DMS79 treated with DMSO at 0.1 percent for 48 hours (cell line): ENCODE measurements around the gene CEBPB.
"Not testable (repeated sequence)": the region's sequence is repeated elsewhere in the genome, so short reads cannot be mapped to it uniquely, and the experiment has no call there.

Source experiments
- DNase-seq: peaks from one replicate; lab custom pipeline; 2025; lab: John Stamatoyannopoulos, UW

The CEBPB gene

GRCh38 chr20:50169329-50169823 is 21.3 kb upstream of the CEBPB start:
- DNase-seq, result peak; percentile 46

GRCh38 chr20:50170549-50171220 is 19.9 kb upstream of the CEBPB start:
- DNase-seq, result no peak

- peak; percentile 76 for DNase-seq
These were observed 18.1 kb upstream of the CEBPB start for GRCh38 chr20:50172347-50173013.

- DNase-seq, result no peak
These were observed 16.2 kb upstream of the CEBPB start for GRCh38 chr20:50174456-50174855.

GRCh38 chr20:50175938-50176933 is 14.4 kb upstream of the CEBPB start:
- no peak for DNase-seq

- not testable (repeated sequence) for DNase-seq
These were observed 12.0 kb upstream of the CEBPB start for GRCh38 chr20:50178672-50179071.

GRCh38 chr20:50181344-50181743 is 9.3 kb upstream of the CEBPB start:
- no peak for DNase-seq

- DNase-seq, result no peak
These were observed 8.3 kb upstream of the CEBPB start for GRCh38 chr20:50182346-50182745.

- no peak for DNase-seq
These were observed 5.2 kb upstream of the CEBPB start for GRCh38 chr20:50185426-50185825.

- DNase-seq, result peak; percentile 65
These were observed 4.3 kb upstream of the CEBPB start for GRCh38 chr20:50186151-50186885.

GRCh38 chr20:50186987-50187402 is 3.6 kb upstream of the CEBPB start:
- no peak for DNase-seq

- no peak for DNase-seq
These were observed 3.1 kb upstream of the CEBPB start for GRCh38 chr20:50187403-50188051.

- DNase-seq, result no peak
These were observed 2.3 kb upstream of the CEBPB start for GRCh38 chr20:50188287-50188688.

GRCh38 chr20:50188879-50189680 is 1.6 kb upstream of the CEBPB start:
- no peak for DNase-seq

- DNase-seq, result no peak
These were observed 864 bp upstream of the CEBPB start for GRCh38 chr20:50189681-50190250.

- peak; percentile 31 for DNase-seq
These were observed 474 bp downstream of the CEBPB start for GRCh38 chr20:50191065-50191543.

- DNase-seq, result peak; percentile 48
These were observed 1.1 kb downstream of the CEBPB start for GRCh38 chr20:50191544-50192363.

- peak; percentile 72 for DNase-seq
These were observed 2.0 kb downstream of the CEBPB start for GRCh38 chr20:50192364-50193198.
